NK-92 treated with Interleukin-12 subunit alpha and Interleukin-12 subunit beta, amount 100 ng/mL, for 24 hours (cell line): Measurements from ENCODE around the gene SZT2.
"Not testable (repeated sequence)": the region's sequence is repeated elsewhere in the genome, so short reads cannot be mapped to it uniquely, and the experiment has no call there.

Experiments used
- DNase-seq: peaks from one replicate; lab custom pipeline; 2025; lab: John Stamatoyannopoulos, UW

The SZT2 gene

DNA sequence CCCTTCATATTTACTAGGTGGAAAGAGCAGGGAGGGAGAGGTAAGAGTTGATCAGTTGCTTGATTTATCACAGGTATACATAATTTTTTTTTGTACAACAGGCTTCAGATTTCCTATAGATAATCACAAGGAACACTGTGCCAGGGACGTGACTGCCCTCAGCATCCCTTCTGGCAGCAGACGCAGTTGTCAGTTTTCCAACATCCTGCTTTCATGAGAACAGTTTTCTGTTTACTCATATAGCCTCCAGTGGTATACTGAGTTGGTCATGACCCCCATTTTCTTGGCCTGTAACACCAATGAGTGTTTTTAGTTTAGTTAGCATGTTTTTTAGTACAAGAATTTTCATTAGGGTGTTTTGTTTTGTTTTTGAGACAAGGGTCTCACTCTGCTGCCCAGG lies 103.1 kb downstream of the SZT2 start:
- DNase-seq, result no peak

DNA sequence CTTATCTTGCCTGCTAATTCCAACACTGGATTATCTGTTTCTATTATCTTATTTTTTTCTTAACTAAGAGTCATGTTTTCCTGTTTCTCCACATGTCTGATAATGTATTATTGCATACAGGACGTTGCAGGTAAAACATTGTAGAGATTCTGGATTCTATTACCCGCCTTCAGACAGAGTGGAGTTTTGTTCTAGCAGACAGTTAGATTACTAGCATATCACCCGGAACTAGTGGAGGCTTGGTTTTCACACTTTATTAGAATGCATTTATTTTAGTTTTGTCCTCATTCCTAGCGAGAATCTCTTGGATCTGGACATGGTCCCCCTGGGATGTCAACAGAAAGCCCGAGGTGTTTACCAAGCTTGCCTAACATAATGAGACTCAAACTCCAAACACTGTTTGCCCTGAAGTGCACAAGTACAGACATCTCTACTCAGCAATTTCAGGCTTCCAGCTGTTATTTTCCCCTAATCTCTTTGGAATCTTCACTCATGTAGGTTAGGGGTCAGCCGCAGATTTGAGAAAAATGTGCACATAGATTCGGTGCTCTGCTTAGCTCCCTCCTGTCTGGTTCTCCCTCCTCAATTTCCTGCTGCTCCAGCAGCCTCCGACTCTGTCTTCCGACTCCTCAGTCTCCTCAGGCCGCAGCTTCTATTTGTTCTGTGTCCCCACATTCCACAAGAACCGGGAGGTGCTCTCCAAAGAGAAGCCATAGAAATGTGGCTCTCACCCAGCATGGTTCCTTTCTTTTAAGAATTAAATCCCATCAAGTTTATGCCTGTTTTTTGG lies 104.2 kb downstream of the SZT2 start:
- no peak for DNase-seq

DNA sequence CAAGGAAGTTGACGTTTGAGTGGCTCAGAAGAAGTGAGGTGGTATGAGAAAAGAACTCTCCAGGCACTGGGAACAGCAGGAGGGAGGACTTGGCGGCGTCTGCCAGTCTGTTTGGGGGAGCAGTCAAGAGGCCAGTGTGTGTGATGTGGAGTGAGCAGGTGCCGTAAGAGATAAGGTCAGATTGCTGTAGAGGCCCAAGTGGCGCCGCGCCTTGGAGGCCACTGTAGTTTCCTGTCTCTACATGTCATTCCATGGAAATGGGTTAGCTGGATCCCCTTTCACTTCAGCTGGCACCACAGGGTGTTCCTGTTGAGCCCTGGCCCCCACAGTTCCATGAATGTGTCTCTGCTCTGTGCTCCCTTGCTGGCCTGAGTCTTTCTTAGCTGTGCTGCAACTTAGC lies 105.5 kb downstream of the SZT2 start:
- DNase-seq, result no peak

DNA sequence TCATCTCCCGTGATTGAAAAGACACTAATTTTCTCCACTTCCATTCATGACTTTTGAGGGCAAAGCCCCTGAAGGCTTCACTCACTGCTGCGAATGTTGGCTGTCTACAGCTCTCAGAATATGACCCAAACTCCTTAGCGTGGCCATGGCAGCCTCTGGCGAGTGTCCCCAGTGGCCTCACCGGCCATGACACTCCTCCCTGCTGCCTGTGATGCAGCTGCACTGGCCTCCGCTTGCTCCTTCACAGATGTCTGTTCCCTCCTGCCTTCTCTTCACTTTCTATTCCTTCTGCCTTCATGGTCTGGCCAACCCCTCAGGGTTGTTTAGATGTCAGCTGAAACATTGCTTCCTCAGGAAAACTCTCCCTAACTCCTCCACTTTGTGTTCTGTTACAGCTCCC lies 110.2 kb downstream of the SZT2 start:
- DNase-seq, result no peak

DNA sequence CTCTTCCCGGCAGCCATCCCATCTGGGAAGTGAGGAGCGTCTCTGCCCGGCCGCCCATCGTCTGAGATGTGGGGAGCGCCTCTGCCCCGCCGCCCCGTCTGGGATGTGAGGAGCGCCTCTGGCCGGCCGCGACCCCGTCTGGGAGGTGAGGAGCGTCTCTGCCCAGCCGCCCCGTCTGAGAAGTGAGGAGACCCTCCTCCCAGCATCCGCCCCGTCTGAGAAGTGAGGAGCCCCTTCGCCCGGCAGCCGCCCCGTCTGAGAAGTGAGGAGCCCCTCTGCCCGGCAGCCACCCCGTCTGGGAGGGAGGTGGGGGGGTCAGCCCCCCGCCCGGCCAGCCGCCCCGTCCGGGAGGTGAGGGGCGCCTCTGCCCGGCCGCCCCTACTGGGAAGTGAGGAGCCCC lies 112.1 kb downstream of the SZT2 start:
- not testable (repeated sequence) for DNase-seq

DNA sequence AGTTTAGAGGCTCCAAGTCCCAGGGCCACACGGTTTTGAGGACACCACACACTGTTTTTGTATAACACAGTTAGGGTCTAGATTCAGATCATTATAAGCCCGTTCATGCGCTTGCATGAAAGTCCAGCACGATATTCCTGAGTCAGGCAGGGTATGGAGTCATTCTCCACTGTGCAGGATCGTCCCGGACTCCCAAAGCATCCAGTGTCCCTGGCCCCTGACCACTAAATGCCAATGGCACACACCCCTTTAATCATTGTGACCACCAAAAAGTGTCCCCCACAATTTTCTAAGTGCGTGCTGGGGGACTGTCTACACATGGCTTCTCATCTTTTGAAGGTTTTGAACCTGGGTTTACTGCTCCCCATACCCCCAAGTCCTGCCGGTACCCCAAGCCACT lies 113.8 kb downstream of the SZT2 start:
- DNase-seq, result no peak
